Activated naive CD4-positive, alpha-beta T cell treated with anti-CD3 and anti-CD28 coated beads, Interleukin-2, amount 50 U/mL, for 72 hours (primary cell): ENCODE results near the gene C12orf56. TPM values are rescaled to one million over a fixed set of nuclear protein-coding genes. Genes with fewer than 3 reads are reported as not detected.
A peak's percentile ranks its signal among the peaks of the same experiment; 100 is the strongest.
"Not testable (repeated sequence)": the region's sequence is repeated elsewhere in the genome, so short reads cannot be mapped to it uniquely, and the experiment has no call there.

ENCODE experiments used
- ATAC-seq, 2 donors: fragments of 150-1000 bp; cut with Tn5 transposase; 2 replicates each; pipeline ENCODE4 v1.10.0; 2021; ENCODE audit warnings: mild to moderate bottlenecking in 2 of 2, moderate library complexity in 2 of 2
- DNase-seq, 2 donors: peaks; one replicate each; pipeline ENCODE4 v3.0.0; 2021 to 2022; ENCODE audit warnings: low spot score in 2 of 2
- H3K27ac Mint-ChIP-seq, 2 donors: one replicate each; pipeline ENCODE4 v1.8.0; 2022; ENCODE audit warnings: mild to moderate bottlenecking in 2 of 2, mixed read lengths in 2 of 2
- H3K36me3 Mint-ChIP-seq, 2 donors: one replicate each; pipeline ENCODE4 v1.8.0; 2022; ENCODE audit warnings: mixed read lengths in 2 of 2
- H3K9me3 Mint-ChIP-seq, 2 donors: one replicate each; pipeline ENCODE4 v1.8.0; 2022; ENCODE audit warnings: mixed read lengths in 2 of 2
- total RNA-seq, 2 donors: library from RNA; stranded (reverse); gene quantifications; one replicate each; pipeline ENCODE4 v1.2.3, GENCODE V29; 2022

Gene C12orf56
- total RNA-seq, 2 donors from 2014 or later: not detected

DNA sequence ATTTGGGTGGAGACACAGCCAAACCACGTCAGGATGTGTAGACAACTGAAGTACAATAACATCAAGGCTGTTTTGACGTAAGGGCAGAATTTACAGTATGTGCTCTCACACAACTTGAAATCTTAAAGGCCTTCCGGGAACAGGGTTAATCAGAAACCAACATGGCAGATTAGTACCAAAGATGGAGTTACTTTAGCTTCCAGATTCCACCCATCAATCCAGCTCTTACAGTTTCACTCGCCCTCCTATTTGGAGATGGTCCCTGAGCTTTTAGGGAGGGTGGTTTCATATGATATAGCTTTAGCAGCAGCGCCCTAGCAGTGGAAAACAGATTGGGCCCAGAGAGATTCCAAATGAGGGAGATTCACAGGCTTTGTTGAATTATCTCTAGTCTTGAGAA, 11.6 kb upstream of the C12orf56 start:
- ATAC-seq (no peak), DNase-seq (no peak)
- Mint-ChIP-seq H3K9me3 (peaks cover 0 to 4% of the 10 kb centered on the region in 2 donors), H3K27ac (peak overlapping the region in 1 of 2 donors; percentile 30), H3K36me3 (peaks cover 13 to 15% of the 10 kb centered on the region in 2 donors)

DNA sequence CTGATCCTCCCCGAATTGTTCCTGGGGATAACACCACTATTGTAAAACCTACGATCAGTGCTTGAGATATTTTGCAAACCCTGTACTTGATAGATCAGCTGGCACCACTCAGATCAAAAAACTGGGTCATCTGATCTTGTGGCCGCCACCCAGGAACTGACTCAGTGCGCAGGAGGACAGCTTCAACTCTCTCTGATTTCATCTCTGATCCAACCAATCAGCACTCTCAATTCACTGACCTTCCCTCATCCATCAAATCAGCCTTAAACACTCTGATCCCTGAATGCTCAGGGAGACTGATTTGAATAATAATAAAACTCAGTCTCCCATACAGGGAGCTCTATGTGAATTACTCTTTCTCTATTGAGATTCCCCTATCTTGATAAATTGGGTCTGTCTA, 9.5 kb upstream of the C12orf56 start:
- ATAC-seq (no peak), DNase-seq (no peak)
- Mint-ChIP-seq H3K9me3 (peaks cover 0 to 4% of the 10 kb centered on the region in 2 donors), H3K27ac (peak overlapping the region in 1 of 2 donors; percentile 6), H3K36me3 (peaks cover under 1 to 5% of the 10 kb centered on the region in 2 donors)

DNA sequence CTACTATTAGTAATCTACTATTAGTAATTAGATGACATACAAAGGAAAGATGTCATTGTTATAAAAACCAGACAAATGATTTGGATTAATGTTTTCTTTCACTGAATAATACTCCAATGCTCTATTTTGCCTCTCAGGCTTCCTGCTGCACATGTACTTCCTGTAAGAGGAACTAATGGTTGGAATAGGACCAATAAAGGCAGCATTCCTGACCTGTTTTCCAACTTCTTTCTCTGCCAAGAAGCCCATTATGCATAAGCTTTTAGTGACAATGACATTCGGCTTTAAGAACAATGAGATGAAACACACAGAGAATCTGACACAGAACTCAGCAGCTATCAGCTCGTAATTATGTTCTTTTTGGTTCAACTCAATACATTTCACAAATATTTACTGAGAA, 5.2 kb upstream of the C12orf56 start:
- H3K36me3 Mint-ChIP-seq: no peaks in the 10 kb centered on the region
- ATAC-seq: no peak
- H3K27ac Mint-ChIP-seq: no peak overlapping the region
- no peak for DNase-seq
- H3K9me3 Mint-ChIP-seq: no peaks in the 10 kb centered on the region

DNA sequence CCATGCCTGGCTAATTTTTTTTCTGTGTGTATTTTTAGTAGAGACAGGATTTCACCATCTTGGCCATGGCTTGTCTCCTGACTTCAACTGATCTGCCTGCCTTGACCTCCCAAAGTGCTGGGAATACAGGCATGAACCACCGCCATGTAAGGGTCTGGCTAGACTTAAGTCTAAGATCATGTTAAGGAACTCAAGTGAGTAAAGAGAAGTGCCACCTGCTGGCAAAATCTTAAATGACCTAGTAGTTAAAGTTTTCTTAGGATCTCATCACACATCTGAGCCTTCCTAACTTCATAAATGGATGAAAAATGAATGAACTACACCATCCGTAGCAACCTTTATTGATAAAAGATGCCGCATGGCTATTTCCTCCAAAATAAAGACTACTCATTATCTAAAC, 1.7 kb upstream of the C12orf56 start:
- no peaks in the 10 kb centered on the region for H3K9me3 Mint-ChIP-seq
- ATAC-seq: peak in 1 of 2 donors; percentile 35
- DNase-seq: no peak

DNA sequence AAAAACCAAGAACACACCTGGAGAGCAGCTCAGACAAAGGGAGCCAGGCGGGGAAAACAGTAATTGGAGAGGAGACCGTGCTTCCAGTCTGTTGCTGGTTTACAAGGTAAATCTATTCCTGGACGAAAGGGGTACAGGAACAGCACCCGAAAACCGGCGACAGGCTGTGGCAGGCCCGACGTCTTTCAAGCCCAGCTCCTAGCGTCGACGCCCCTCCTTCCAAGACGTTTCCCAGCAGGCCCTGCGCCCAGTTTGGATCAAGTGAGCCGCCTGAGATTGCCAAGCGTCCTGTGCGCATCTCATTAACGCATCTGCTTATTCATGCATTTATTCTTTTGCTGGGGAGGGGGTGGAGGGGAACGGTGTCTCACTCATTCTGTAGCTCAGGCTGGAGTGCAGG, 1.4 kb downstream of the C12orf56 start:
- ATAC-seq (no peak), DNase-seq (no peak)
- Mint-ChIP-seq H3K9me3 (no peaks in the 10 kb centered on the region), H3K36me3 (no peaks in the 10 kb centered on the region), H3K27ac (no peak overlapping the region)

More for the DNA sequence above, 1.7 kb upstream of the C12orf56 start:
- Mint-ChIP-seq H3K27ac (no peak overlapping the region), H3K36me3 (no peaks in the 10 kb centered on the region)

- no peaks in the 10 kb centered on the region for H3K36me3 Mint-ChIP-seq
- H3K27ac Mint-ChIP-seq: no peak overlapping the region
- DNase-seq: no peak
- ATAC-seq: no peak
- no peaks in the 10 kb centered on the region for H3K9me3 Mint-ChIP-seq
Measured at GRCh38 chr12:64387197-64387816, 3.3 kb downstream of the C12orf56 start.

DNA sequence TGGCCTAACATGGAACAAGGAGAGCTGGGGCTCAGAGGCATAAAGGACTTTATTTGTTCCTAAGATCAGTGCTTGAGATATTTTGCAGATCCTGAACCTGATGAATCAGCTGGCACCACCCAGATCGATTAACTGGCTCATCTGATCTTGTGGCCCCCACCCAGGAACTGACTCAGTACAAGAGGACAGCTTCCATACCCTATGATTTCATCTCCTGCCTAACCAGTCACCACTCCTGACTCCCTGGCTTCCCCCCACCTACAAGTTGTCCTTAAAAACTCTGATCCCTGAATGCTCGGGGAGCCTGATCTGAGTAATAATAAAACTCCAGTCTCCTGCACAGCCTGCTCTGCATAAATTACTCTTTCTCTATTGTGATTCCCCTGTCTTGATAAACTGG, 5.1 kb downstream of the C12orf56 start:
- DNase-seq: peak; percentile 40 to 80
- Mint-ChIP-seq H3K36me3 (peaks cover 5 to 14% of the 10 kb centered on the region in 2 donors), H3K27ac (peak overlapping the region; percentile 10 to 79), H3K9me3 (peaks cover 3 to 10% of the 10 kb centered on the region in 2 donors)
- ATAC-seq: peak; percentile 94 to 97

DNA sequence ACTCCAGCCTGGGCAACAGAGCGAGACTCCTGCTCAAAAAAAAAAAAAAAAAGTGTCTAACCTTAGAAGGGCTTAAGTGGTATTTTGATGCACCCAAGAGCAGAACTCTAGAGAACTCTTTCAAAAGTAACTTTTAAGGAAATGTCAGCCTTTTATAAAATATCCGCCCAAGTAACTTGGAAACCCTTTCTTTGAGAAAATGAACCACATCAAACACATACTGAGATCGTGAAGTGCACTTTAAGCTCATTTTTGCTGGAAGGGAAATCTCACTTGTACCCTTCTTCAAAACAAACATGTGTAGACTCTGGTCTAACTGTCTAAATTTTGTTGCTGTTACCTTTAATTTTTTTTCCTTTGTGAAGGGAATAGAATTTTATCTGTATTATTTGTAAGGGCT, 5.5 kb downstream of the C12orf56 start:
- ATAC-seq (peak; percentile 25 to 54), DNase-seq (no peak)
- Mint-ChIP-seq H3K27ac (peak overlapping the region; percentile 10 to 79), H3K9me3 (peaks cover 8 to 14% of the 10 kb centered on the region in 2 donors), H3K36me3 (peaks cover 5 to 18% of the 10 kb centered on the region in 2 donors)

DNA sequence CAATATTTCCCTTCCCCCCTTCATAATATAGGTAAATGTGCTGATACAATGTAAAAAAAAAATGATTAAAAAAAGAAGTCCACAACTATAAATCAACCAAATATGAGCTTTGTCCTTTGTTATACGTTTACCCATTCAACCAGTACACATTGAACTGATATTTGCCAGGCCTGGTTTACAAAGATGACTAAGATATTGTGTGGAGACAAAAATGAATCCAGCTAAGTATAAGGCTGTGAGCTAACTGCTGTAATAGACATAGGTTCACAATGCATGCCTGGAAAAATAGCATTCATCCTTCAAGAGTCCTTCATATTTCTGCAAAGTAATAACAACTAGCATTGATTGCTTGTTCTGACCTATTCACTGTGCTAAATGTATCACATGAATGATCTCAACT, 6.9 kb downstream of the C12orf56 start:
- peaks cover 8 to 14% of the 10 kb centered on the region in 2 donors for H3K9me3 Mint-ChIP-seq
- ATAC-seq (no peak), DNase-seq (no peak)
- H3K27ac Mint-ChIP-seq: no peak overlapping the region
- H3K36me3 Mint-ChIP-seq: peaks cover 5 to 18% of the 10 kb centered on the region in 2 donors

- DNase-seq: no peak
- Mint-ChIP-seq H3K9me3 (no peaks in the 10 kb centered on the region), H3K36me3 (no peaks in the 10 kb centered on the region), H3K27ac (no peak overlapping the region)
- ATAC-seq: no peak
Measured at GRCh38 chr12:64362721-64363305, 27.7 kb downstream of the C12orf56 start.

DNA sequence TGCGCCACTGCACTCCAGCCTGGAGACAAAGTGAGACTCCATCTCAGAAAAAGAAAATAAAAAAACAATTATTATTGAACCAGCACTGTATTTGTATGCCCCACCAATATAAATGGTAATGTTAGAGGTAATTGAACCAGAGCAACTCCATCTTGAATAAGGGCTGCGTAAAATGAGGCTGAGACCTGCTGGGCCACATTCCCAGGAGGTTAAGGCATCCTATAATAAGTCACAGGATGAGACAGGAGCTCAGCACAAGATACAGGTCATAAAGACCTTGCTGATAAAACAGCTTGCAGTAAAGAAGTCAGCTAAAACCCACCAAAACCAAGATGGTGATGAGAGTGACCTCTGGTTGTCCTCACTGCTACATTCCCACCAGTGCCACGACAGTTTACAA, 29.4 kb downstream of the C12orf56 start:
- H3K9me3 Mint-ChIP-seq: not testable (repeated sequence)

GRCh38 chr12:64356209-64356608, 34.3 kb downstream of the C12orf56 start:
- H3K27ac Mint-ChIP-seq, H3K9me3 Mint-ChIP-seq, DNase-seq, H3K36me3 Mint-ChIP-seq, ATAC-seq: not testable (repeated sequence)

More for the DNA sequence above, 29.4 kb downstream of the C12orf56 start:
- H3K27ac Mint-ChIP-seq, DNase-seq, ATAC-seq, H3K36me3 Mint-ChIP-seq: not testable (repeated sequence)

- peaks cover 5 to 15% of the 10 kb centered on the region in 2 donors for H3K36me3 Mint-ChIP-seq
- peaks cover 11 to 16% of the 10 kb centered on the region in 2 donors for H3K9me3 Mint-ChIP-seq
- DNase-seq (no peak), ATAC-seq (no peak)
- no peak overlapping the region for H3K27ac Mint-ChIP-seq
Measured at GRCh38 chr12:64352181-64352580, 38.4 kb downstream of the C12orf56 start.

GRCh38 chr12:64351265-64351664, 39.3 kb downstream of the C12orf56 start:
- H3K27ac Mint-ChIP-seq: no peak overlapping the region
- no peak for DNase-seq
- peaks cover 5 to 12% of the 10 kb centered on the region in 2 donors for H3K36me3 Mint-ChIP-seq
- ATAC-seq: no peak
- H3K9me3 Mint-ChIP-seq: peaks cover 7 to 12% of the 10 kb centered on the region in 2 donors

GRCh38 chr12:64347630-64348029, 42.9 kb downstream of the C12orf56 start:
- H3K27ac Mint-ChIP-seq: no peak overlapping the region
- H3K36me3 Mint-ChIP-seq: peaks cover 5 to 9% of the 10 kb centered on the region in 2 donors
- ATAC-seq: no peak
- DNase-seq: no peak
- peaks cover 6 to 10% of the 10 kb centered on the region in 2 donors for H3K9me3 Mint-ChIP-seq

DNA sequence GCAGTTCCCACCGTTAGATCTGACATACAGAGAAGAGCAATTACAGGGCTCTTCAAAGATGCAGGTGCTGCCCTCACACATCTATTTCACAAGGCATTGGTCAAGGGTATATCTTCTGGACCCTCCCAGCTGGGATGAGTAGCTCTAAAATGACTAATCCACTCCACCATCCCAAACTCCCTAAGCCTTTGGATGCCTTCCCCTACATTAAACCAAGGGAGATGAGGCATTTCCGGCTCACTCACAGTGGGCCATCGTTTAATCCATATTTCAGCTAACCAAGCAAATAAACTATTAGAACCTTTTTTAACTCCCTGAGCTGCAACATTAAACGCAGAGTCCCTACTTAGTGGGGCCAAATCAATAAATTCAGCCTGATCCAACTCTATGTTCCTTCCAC, 45.9 kb downstream of the C12orf56 start:
- not testable (repeated sequence) for H3K27ac Mint-ChIP-seq, H3K9me3 Mint-ChIP-seq, DNase-seq, H3K36me3 Mint-ChIP-seq, ATAC-seq

DNA sequence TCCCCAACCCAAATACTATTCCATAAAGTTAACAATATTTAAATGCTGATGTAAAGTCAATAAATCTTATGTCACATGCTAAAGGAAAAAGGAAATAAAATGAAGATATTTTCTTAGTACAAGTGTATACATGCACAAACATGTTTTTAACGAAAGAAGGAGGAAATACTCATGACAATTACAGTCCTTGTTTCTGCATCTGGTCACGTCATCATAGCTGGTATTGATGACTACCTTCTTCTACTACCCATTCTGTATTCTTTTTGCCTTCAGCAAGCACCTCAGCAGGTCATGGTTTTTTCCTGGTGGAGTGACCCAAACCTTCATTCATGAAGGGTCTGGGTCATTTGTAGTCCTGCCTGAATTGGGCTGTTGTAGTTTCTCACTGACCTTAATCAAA, 50.0 kb downstream of the C12orf56 start:
- H3K36me3 Mint-ChIP-seq, DNase-seq, H3K9me3 Mint-ChIP-seq, ATAC-seq, H3K27ac Mint-ChIP-seq: not testable (repeated sequence)
